GM20000 (cell line): ENCODE data around the gene RTF2.

Experiments used
- DNase-seq: peaks from one replicate; pipeline ENCODE4 v3.0.0; 2012; ENCODE audit warnings: low spot score
- CTCF ChIP-seq: IDR thresholded peaks from 2 replicates; pipeline ENCODE4 v1.5.1; 2012; ENCODE audit warnings: mild to moderate bottlenecking, control low read depth; ENCODE audit errors: extremely low read depth, missing control alignments

RTF2 gene

GRCh38 chr20:56424931-56425330 lies 43.5 kb upstream of the RTF2 start:
- DNase-seq: no peak
- no peak for TF ChIP-seq CTCF

DNA sequence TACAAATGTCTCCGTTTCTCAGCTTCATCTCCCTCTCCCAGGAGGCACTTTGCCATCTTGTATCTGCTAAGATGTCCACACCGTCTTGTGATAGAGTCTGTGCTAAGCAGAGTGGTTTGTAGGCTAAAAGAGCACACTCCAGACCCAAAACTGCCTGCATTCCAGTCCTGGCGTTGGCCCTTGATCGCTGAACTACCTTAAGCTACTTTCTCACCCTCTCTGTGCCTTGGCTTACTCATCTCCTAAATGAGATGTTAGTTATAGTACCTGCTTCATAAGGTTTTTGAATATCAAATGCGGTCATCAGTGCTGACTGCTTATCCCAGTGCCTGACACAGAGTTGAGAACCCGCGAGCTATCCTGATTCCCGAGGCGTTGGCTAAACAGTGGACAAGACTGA lies 42.4 kb upstream of the RTF2 start:
- no peak for TF ChIP-seq CTCF
- DNase-seq: no peak

GRCh38 chr20:56426926-56427325 lies 41.5 kb upstream of the RTF2 start:
- TF ChIP-seq CTCF: no peak
- no peak for DNase-seq

DNA sequence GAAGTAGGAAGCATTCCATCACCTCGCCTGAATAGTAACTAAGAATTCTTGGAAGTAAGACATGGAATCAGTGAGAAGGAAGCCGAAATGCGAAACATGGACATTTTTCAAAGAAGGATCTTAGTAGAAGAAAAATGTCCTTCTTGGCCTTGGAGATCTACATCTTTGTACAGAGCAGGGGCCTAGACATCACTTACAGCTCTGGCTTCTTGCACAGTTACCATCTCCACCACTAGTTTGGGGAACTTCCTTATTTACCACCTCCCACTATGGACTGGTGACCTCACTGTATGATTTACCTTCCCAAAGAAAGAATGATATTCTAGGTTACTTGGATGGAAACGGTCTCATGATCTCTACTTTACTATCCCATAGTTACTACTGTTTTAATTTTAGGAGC lies 40.6 kb upstream of the RTF2 start:
- TF ChIP-seq CTCF: no peak
- DNase-seq: no peak

- no peak for TF ChIP-seq CTCF
- DNase-seq: no peak
Measured at GRCh38 chr20:56428410-56428809, 40.0 kb upstream of the RTF2 start.

- TF ChIP-seq CTCF: no peak
- no peak for DNase-seq
Measured at GRCh38 chr20:56428881-56429280, 39.5 kb upstream of the RTF2 start.

GRCh38 chr20:56429502-56429901 lies 38.9 kb upstream of the RTF2 start:
- no peak for TF ChIP-seq CTCF
- DNase-seq: no peak
